ENCODE results near the gene MRPL19. TPM values are rescaled to one million over a fixed set of nuclear protein-coding genes. Genes with fewer than 3 reads are reported as not detected.

Gene MRPL19
- total RNA-seq, 2 donors from 2014 or later, result 58.3 to 62.0 TPM

GRCh38 chr2:75637568-75637967 lies 9.0 kb upstream of the MRPL19 start:
- no peak overlapping the region for H3K27ac ChIP-seq
- no peaks in the 10 kb centered on the region for H3K36me3 ChIP-seq
- no peaks in the 10 kb centered on the region for H3K4me1 ChIP-seq
- H3K9me3 ChIP-seq, result no peaks in the 10 kb centered on the region
- no peaks in the 10 kb centered on the region for H3K27me3 ChIP-seq
- no peak overlapping the region for H3K4me3 ChIP-seq
- no peak for DNase-seq
- TF ChIP-seq CTCF (IDR thresholded peaks at IDR 0.05), result no peak
- no peak overlapping the region for H3K9ac ChIP-seq (ENCODE audit: low read depth in 2 of 2, low read length in 2 of 2)
- intact Hi-C loops (cut with DNase I), result no loop called here

- Histone ChIP-seq H3K27me3 (no peaks in the 10 kb centered on the region), H3K4me1 (no peaks in the 10 kb centered on the region), H3K27ac (no peak overlapping the region), H3K9me3 (no peaks in the 10 kb centered on the region), H3K36me3 (no peaks in the 10 kb centered on the region), H3K9ac (ENCODE audit: low read depth in 2 of 2, low read length in 2 of 2) (no peak overlapping the region), H3K4me3 (no peak overlapping the region)
- intact Hi-C loops (cut with DNase I), result loop anchor here (5.0 kb wide), 1 partner anchor 37 kb away; no protein-coding TSS in a partner anchor
- DNase-seq, result peak; percentile 46
- peak; percentile 93 for TF ChIP-seq CTCF (IDR thresholded peaks at IDR 0.05)
These were observed 5.9 kb upstream of the MRPL19 start for GRCh38 chr2:75640621-75641121.

- intact Hi-C loops (cut with DNase I), result loop anchor here (5.0 kb wide), 1 partner anchor 36 kb away; no protein-coding TSS in a partner anchor
- Histone ChIP-seq H3K4me3 (no peak overlapping the region), H3K36me3 (no peaks in the 10 kb centered on the region), H3K27me3 (no peaks in the 10 kb centered on the region), H3K9me3 (no peaks in the 10 kb centered on the region), H3K9ac (ENCODE audit: low read depth in 2 of 2, low read length in 2 of 2) (no peak overlapping the region), H3K27ac (no peak overlapping the region), H3K4me1 (peaks cover 3% of the 10 kb centered on the region)
- no peak for DNase-seq
- no peak for TF ChIP-seq CTCF (IDR thresholded peaks at IDR 0.05)
These were observed 5.0 kb upstream of the MRPL19 start for GRCh38 chr2:75641587-75641986.

GRCh38 chr2:75643980-75644379 lies 2.6 kb upstream of the MRPL19 start:
- Histone ChIP-seq H3K27ac (no peak overlapping the region), H3K4me1 (peaks cover 3% of the 10 kb centered on the region), H3K9ac (ENCODE audit: low read depth in 2 of 2, low read length in 2 of 2) (no peak overlapping the region), H3K4me3 (no peak overlapping the region), H3K27me3 (no peaks in the 10 kb centered on the region), H3K9me3 (no peaks in the 10 kb centered on the region), H3K36me3 (no peaks in the 10 kb centered on the region)
- no peak for TF ChIP-seq CTCF (IDR thresholded peaks at IDR 0.05)
- no peak for DNase-seq
- intact Hi-C loops (cut with DNase I), result loop anchor here (5.0 kb wide), 1 partner anchor 33 kb away; no protein-coding TSS in a partner anchor

GRCh38 chr2:75645643-75646042 lies 940 bp upstream of the MRPL19 start:
- H3K9me3 ChIP-seq, result no peaks in the 10 kb centered on the region
- H3K4me3 ChIP-seq, result no peak overlapping the region
- TF ChIP-seq CTCF (IDR thresholded peaks at IDR 0.05), result no peak
- H3K9ac ChIP-seq (ENCODE audit: low read depth in 2 of 2, low read length in 2 of 2), result no peak overlapping the region
- intact Hi-C loops (cut with DNase I), result loop anchor here (5.0 kb wide), 1 partner anchor 67 kb away; the partner anchor contains the start of gene GCFC2
- H3K4me1 ChIP-seq, result peaks cover 3% of the 10 kb centered on the region
- no peak overlapping the region for H3K27ac ChIP-seq
- H3K27me3 ChIP-seq, result no peaks in the 10 kb centered on the region
- no peaks in the 10 kb centered on the region for H3K36me3 ChIP-seq
- DNase-seq, result no peak

Data from colonic mucosa (tissue), 4 donors.